ENCODE data around the gene CKAP2L. TPM values are rescaled to one million over a fixed set of nuclear protein-coding genes. Genes with fewer than 3 reads are reported as not detected.

CKAP2L gene
- total and polyA plus RNA-seq, 9 of the 15 experiments (the other 6 are each of a cell fraction or from before 2014, with no cell fraction given), result 10.4 to 21.9 (median 14.2) TPM

DNA sequence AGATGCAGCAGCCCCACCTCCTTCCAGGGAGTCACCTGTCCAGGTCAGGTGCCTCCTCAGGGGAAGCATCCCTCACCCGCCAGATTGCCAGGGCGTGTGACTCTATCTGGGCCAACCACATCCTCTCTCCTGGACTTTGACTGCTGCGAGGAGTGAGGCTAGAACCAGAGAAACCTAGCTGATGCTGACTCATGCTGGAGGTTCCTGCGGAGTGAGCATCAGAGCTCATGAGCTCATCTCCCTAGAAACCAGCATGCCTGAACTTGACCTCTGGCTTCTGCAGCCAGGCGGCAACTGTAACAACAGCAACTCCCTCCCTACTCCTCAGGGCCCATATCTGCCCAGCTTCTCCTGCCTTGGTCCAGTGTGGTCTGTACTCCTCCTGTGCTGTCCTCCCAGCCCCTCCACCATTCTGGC, 71.9 kb downstream of the CKAP2L start (continued):
- TF ChIP-seq, protein P1, sequence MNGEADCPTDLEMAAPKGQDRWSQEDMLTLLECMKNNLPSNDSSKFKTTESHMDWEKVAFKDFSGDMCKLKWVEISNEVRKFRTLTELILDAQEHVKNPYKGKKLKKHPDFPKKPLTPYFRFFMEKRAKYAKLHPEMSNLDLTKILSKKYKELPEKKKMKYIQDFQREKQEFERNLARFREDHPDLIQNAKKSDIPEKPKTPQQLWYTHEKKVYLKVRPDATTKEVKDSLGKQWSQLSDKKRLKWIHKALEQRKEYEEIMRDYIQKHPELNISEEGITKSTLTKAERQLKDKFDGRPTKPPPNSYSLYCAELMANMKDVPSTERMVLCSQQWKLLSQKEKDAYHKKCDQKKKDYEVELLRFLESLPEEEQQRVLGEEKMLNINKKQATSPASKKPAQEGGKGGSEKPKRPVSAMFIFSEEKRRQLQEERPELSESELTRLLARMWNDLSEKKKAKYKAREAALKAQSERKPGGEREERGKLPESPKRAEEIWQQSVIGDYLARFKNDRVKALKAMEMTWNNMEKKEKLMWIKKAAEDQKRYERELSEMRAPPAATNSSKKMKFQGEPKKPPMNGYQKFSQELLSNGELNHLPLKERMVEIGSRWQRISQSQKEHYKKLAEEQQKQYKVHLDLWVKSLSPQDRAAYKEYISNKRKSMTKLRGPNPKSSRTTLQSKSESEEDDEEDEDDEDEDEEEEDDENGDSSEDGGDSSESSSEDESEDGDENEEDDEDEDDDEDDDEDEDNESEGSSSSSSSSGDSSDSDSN (IDR thresholded peaks at IDR 0.05; ENCODE audit: borderline replicate concordance in 1 of 2, low read depth in 2 of 2, low read length in 2 of 2), result no peak
- TF ChIP-seq POLR2H (tag; IDR thresholded peaks at IDR 0.05; ENCODE audit: low read depth) (no peak), CC2D1A (IDR thresholded peaks at IDR 0.05) (no peak), SMARCC2 (IDR thresholded peaks at IDR 0.05; ENCODE audit: low read depth) (0 out of 2 replicates have a peak, but pooled peaks have one; percentile 54), MTF1 (CRISPR knock-in tag; IDR thresholded peaks at IDR 0.05; ENCODE audit: borderline replicate concordance) (no peak), RBM17 (IDR thresholded peaks at IDR 0.05; ENCODE audit: borderline replicate concordance, low read depth, low read length) (no peak), ARNT (IDR thresholded peaks at IDR 0.05) (no peak), MAFG (tag; conservative IDR thresholded peaks at IDR 0.05) (peak; percentile 95), ZBTB17 (CRISPR knock-in tag; IDR thresholded peaks at IDR 0.05) (no peak), PHTF2 (CRISPR knock-in tag; IDR thresholded peaks at IDR 0.05) (no peak), ARID1B (IDR thresholded peaks at IDR 0.05) (peak; percentile 70), ZNF75A (CRISPR knock-in tag; IDR thresholded peaks at IDR 0.05) (no peak)
- TF ChIP-seq, protein P2, sequence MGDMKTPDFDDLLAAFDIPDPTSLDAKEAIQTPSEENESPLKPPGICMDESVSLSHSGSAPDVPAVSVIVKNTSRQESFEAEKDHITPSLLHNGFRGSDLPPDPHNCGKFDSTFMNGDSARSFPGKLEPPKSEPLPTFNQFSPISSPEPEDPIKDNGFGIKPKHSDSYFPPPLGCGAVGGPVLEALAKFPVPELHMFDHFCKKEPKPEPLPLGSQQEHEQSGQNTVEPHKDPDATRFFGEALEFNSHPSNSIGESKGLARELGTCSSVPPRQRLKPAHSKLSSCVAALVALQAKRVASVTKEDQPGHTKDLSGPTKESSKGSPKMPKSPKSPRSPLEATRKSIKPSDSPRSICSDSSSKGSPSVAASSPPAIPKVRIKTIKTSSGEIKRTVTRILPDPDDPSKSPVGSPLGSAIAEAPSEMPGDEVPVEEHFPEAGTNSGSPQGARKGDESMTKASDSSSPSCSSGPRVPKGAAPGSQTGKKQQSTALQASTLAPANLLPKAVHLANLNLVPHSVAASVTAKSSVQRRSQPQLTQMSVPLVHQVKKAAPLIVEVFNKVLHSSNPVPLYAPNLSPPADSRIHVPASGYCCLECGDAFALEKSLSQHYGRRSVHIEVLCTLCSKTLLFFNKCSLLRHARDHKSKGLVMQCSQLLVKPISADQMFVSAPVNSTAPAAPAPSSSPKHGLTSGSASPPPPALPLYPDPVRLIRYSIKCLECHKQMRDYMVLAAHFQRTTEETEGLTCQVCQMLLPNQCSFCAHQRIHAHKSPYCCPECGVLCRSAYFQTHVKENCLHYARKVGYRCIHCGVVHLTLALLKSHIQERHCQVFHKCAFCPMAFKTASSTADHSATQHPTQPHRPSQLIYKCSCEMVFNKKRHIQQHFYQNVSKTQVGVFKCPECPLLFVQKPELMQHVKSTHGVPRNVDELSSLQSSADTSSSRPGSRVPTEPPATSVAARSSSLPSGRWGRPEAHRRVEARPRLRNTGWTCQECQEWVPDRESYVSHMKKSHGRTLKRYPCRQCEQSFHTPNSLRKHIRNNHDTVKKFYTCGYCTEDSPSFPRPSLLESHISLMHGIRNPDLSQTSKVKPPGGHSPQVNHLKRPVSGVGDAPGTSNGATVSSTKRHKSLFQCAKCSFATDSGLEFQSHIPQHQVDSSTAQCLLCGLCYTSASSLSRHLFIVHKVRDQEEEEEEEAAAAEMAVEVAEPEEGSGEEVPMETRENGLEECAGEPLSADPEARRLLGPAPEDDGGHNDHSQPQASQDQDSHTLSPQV (IDR thresholded peaks at IDR 0.05), result peak; percentile 82
- TF ChIP-seq, protein P3, sequence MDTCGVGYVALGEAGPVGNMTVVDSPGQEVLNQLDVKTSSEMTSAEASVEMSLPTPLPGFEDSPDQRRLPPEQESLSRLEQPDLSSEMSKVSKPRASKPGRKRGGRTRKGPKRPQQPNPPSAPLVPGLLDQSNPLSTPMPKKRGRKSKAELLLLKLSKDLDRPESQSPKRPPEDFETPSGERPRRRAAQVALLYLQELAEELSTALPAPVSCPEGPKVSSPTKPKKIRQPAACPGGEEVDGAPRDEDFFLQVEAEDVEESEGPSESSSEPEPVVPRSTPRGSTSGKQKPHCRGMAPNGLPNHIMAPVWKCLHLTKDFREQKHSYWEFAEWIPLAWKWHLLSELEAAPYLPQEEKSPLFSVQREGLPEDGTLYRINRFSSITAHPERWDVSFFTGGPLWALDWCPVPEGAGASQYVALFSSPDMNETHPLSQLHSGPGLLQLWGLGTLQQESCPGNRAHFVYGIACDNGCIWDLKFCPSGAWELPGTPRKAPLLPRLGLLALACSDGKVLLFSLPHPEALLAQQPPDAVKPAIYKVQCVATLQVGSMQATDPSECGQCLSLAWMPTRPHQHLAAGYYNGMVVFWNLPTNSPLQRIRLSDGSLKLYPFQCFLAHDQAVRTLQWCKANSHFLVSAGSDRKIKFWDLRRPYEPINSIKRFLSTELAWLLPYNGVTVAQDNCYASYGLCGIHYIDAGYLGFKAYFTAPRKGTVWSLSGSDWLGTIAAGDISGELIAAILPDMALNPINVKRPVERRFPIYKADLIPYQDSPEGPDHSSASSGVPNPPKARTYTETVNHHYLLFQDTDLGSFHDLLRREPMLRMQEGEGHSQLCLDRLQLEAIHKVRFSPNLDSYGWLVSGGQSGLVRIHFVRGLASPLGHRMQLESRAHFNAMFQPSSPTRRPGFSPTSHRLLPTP (IDR thresholded peaks at IDR 0.05; ENCODE audit: borderline replicate concordance, extremely low read depth, insufficient read length), result no peak
